ENCODE results near the gene MPP7. TPM values are rescaled to one million over a fixed set of nuclear protein-coding genes. Genes with fewer than 3 reads are reported as not detected.

The MPP7 gene
- total RNA-seq, 1 donor from 2014 or later = 4.1 TPM

GRCh38 chr10:28307267-28307666 is 4.4 kb upstream of the MPP7 start:
- DNase-seq (ENCODE audit: low read depth in 2 of 2) = no peak

- no peak for DNase-seq (ENCODE audit: low read depth in 2 of 2)
Measured at GRCh38 chr10:28305553-28305952, 2.7 kb upstream of the MPP7 start.

- DNase-seq (ENCODE audit: low read depth in 2 of 2) = no peak
Measured at GRCh38 chr10:28304032-28304571, 1.2 kb upstream of the MPP7 start.

- DNase-seq (ENCODE audit: low read depth in 2 of 2) = peak in 1 of 2 donors; percentile 31
Measured at GRCh38 chr10:28302012-28302637, 739 bp downstream of the MPP7 start.

- DNase-seq (ENCODE audit: low read depth in 2 of 2) = no peak
Measured at GRCh38 chr10:28300027-28300426, 2.8 kb downstream of the MPP7 start.

GRCh38 chr10:28298951-28299350 is 3.9 kb downstream of the MPP7 start:
- DNase-seq (ENCODE audit: low read depth in 2 of 2) = no peak

GRCh38 chr10:28296023-28296422 is 6.8 kb downstream of the MPP7 start:
- no peak for DNase-seq (ENCODE audit: low read depth in 2 of 2)

GRCh38 chr10:28295336-28295735 is 7.5 kb downstream of the MPP7 start:
- no peak for DNase-seq (ENCODE audit: low read depth in 2 of 2)

GRCh38 chr10:28294809-28295208 is 8.1 kb downstream of the MPP7 start:
- DNase-seq (ENCODE audit: low read depth in 2 of 2) = no peak

- DNase-seq (ENCODE audit: low read depth in 2 of 2) = no peak
Measured at GRCh38 chr10:28294169-28294532, 8.7 kb downstream of the MPP7 start.

- DNase-seq (ENCODE audit: low read depth in 2 of 2) = no peak
Measured at GRCh38 chr10:28293236-28294168, 9.4 kb downstream of the MPP7 start.

- peak in 1 of 2 donors; percentile 5 for DNase-seq (ENCODE audit: low read depth in 2 of 2)
Measured at GRCh38 chr10:28291881-28292297, 11.0 kb downstream of the MPP7 start.

GRCh38 chr10:28285816-28286215 is 17.0 kb downstream of the MPP7 start:
- DNase-seq (ENCODE audit: low read depth in 2 of 2) = no peak

- no peak for DNase-seq (ENCODE audit: low read depth in 2 of 2)
Measured at GRCh38 chr10:28284126-28284525, 18.7 kb downstream of the MPP7 start.

- DNase-seq (ENCODE audit: low read depth in 2 of 2) = no peak
Measured at GRCh38 chr10:28283251-28283650, 19.6 kb downstream of the MPP7 start.

- no peak for DNase-seq (ENCODE audit: low read depth in 2 of 2)
Measured at GRCh38 chr10:28282336-28282735, 20.5 kb downstream of the MPP7 start.

GRCh38 chr10:28281726-28282315 is 21.0 kb downstream of the MPP7 start:
- peak in 1 of 2 donors; percentile 27 for DNase-seq (ENCODE audit: low read depth in 2 of 2)

GRCh38 chr10:28280652-28281051 is 22.2 kb downstream of the MPP7 start:
- peak in 1 of 2 donors; percentile 31 for DNase-seq (ENCODE audit: low read depth in 2 of 2)

GRCh38 chr10:28279878-28280277 is 23.0 kb downstream of the MPP7 start:
- DNase-seq (ENCODE audit: low read depth in 2 of 2) = no peak

- no peak for DNase-seq (ENCODE audit: low read depth in 2 of 2)
Measured at GRCh38 chr10:28278842-28279241, 24.0 kb downstream of the MPP7 start.

GRCh38 chr10:28276384-28276783 is 26.5 kb downstream of the MPP7 start:
- no peak for DNase-seq (ENCODE audit: low read depth in 2 of 2)

- DNase-seq (ENCODE audit: low read depth in 2 of 2) = no peak
Measured at GRCh38 chr10:28274475-28274874, 28.4 kb downstream of the MPP7 start.

Measured in dermis microvascular lymphatic vessel endothelial cell (primary cell).